Epithelial cell of prostate (primary cell): Measurements from ENCODE around the gene ATP6AP1.

Experiments used
- DNase-seq: peaks from one replicate; pipeline ENCODE4 v3.0.0-alpha.2; 2011; ENCODE audit warnings: low read depth, low spot score
- H3K27ac ChIP-seq: fragments of 450-650 bp; 2 replicates; pipeline ENCODE4 v1.5.1; 2017; ENCODE audit warnings: mild to moderate bottlenecking

Gene ATP6AP1

GRCh38 chrX:154467556-154467955, 39.1 kb downstream of the ATP6AP1 start:
- DNase-seq = no peak
- no peak overlapping the region for H3K27ac ChIP-seq

GRCh38 chrX:154468217-154468616, 39.7 kb downstream of the ATP6AP1 start:
- no peak for DNase-seq
- H3K27ac ChIP-seq = no peak overlapping the region

- no peak for DNase-seq
- no peak overlapping the region for H3K27ac ChIP-seq
These were observed 40.6 kb downstream of the ATP6AP1 start for GRCh38 chrX:154469114-154469513.

GRCh38 chrX:154469880-154470279, 41.4 kb downstream of the ATP6AP1 start:
- no peak for DNase-seq
- H3K27ac ChIP-seq = no peak overlapping the region

- no peak for DNase-seq
- H3K27ac ChIP-seq = no peak overlapping the region
These were observed 42.0 kb downstream of the ATP6AP1 start for GRCh38 chrX:154470434-154470833.

GRCh38 chrX:154470914-154471568, 42.6 kb downstream of the ATP6AP1 start:
- DNase-seq = no peak
- H3K27ac ChIP-seq = no peak overlapping the region

- DNase-seq = no peak
- H3K27ac ChIP-seq = no peak overlapping the region
These were observed 43.6 kb downstream of the ATP6AP1 start for GRCh38 chrX:154471839-154472684.

GRCh38 chrX:154472685-154473632, 44.5 kb downstream of the ATP6AP1 start:
- no peak overlapping the region for H3K27ac ChIP-seq
- no peak for DNase-seq

- H3K27ac ChIP-seq = no peak overlapping the region
- DNase-seq = no peak
These were observed 45.2 kb downstream of the ATP6AP1 start for GRCh38 chrX:154473683-154474082.

- H3K27ac ChIP-seq = no peak overlapping the region
- no peak for DNase-seq
These were observed 48.3 kb downstream of the ATP6AP1 start for GRCh38 chrX:154476821-154477220.

GRCh38 chrX:154477891-154478477, 49.5 kb downstream of the ATP6AP1 start:
- DNase-seq = no peak
- H3K27ac ChIP-seq = no peak overlapping the region

- no peak for DNase-seq
- no peak within 1 kb of the TSS for H3K27ac ChIP-seq
These were observed 50.5 kb downstream of the ATP6AP1 start, which contains the start of gene LAGE3 for GRCh38 chrX:154478728-154479622. Gene LAGE3 (minus strand): TSS chrX:154479281. CDS start chrX:154478915, 366 bp downstream.

- H3K27ac ChIP-seq = no peak overlapping the region
- DNase-seq = no peak
These were observed 52.7 kb downstream of the ATP6AP1 start for GRCh38 chrX:154481195-154481594.

- no peak overlapping the region for H3K27ac ChIP-seq
- DNase-seq = no peak
These were observed 53.6 kb downstream of the ATP6AP1 start for GRCh38 chrX:154481911-154482601.

- no peak for DNase-seq
- no peak overlapping the region for H3K27ac ChIP-seq
These were observed 54.3 kb downstream of the ATP6AP1 start for GRCh38 chrX:154482786-154483185.

- H3K27ac ChIP-seq = no peak overlapping the region
- DNase-seq = no peak
These were observed 54.8 kb downstream of the ATP6AP1 start for GRCh38 chrX:154483325-154483724.

- no peak for DNase-seq
- H3K27ac ChIP-seq = no peak overlapping the region
These were observed 56.0 kb downstream of the ATP6AP1 start for GRCh38 chrX:154484255-154485149.
